Smooth muscle cell (in vitro differentiated cells): Measurements from ENCODE around the gene TRABD2B. TPM values are rescaled to one million over a fixed set of nuclear protein-coding genes. Genes with fewer than 3 reads are reported as not detected.

ENCODE experiments used
- DNase-seq: peaks from one replicate; lab custom pipeline; 2025; ENCODE audit not compliant: unreplicated experiment; lab: John Stamatoyannopoulos, UW
- H2AFZ ChIP-seq: fragments of 200-600 bp; sonication (generic); 2 replicates; pipeline ENCODE4 v1.6.0; 2016; ENCODE audit warnings: antibody characterized with exemption, low read depth, mild to moderate bottlenecking
- H3F3A ChIP-seq: fragments of 200-600 bp; sonication (generic); 2 replicates; pipeline ENCODE4 v1.6.0; 2017; ENCODE audit warnings: antibody characterized with exemption, low read depth
- H3K27ac ChIP-seq: fragments of 200-600 bp; sonication (generic); 2 replicates; pipeline ENCODE4 v1.5.1; 2016; ENCODE audit warnings: low read depth, mild to moderate bottlenecking
- H3K27me3 ChIP-seq: fragments of 200-600 bp; sonication (generic); 2 replicates; pipeline ENCODE4 v1.6.1; 2016; ENCODE audit warnings: low read depth, mild to moderate bottlenecking
- H3K36me3 ChIP-seq: fragments of 200-600 bp; sonication (generic); 2 replicates; pipeline ENCODE4 v1.5.1; 2016; ENCODE audit warnings: low read depth
- H3K4me1 ChIP-seq: fragments of 200-600 bp; sonication (generic); 2 replicates; pipeline ENCODE4 v1.5.1; 2016; ENCODE audit warnings: low read depth
- H3K4me2 ChIP-seq: fragments of 200-600 bp; sonication (generic); 2 replicates; pipeline ENCODE4 v1.6.0; 2016; ENCODE audit warnings: mild to moderate bottlenecking
- H3K4me3 ChIP-seq: fragments of 200-600 bp; sonication (generic); 2 replicates; pipeline ENCODE4 v1.5.1; 2016; ENCODE audit warnings: mild to moderate bottlenecking
- H3K79me2 ChIP-seq: fragments of 200-600 bp; sonication (generic); 2 replicates; pipeline ENCODE4 v1.6.0; 2016; ENCODE audit warnings: low read depth, mild to moderate bottlenecking
- H3K9ac ChIP-seq: fragments of 200-600 bp; sonication (generic); 2 replicates; pipeline ENCODE4 v1.6.0; 2016; ENCODE audit warnings: low read depth
- H3K9me3 ChIP-seq: fragments of 200-600 bp; sonication (generic); replicated peaks from 2 replicates; pipeline ENCODE4 v1.5.1; 2016; ENCODE audit warnings: low read depth
- H4K20me1 ChIP-seq: fragments of 200-600 bp; sonication (generic); 2 replicates; pipeline ENCODE4 v1.6.0; 2016; ENCODE audit warnings: low read depth
- CTCF ChIP-seq: fragments of 200-600 bp; sonication (generic); IDR thresholded peaks from 2 replicates; pipeline ENCODE4 v1.5.1; 2017; ENCODE audit warnings: borderline replicate concordance, mild to moderate bottlenecking, antibody characterized with exemption; ENCODE audit not compliant: insufficient read depth, poor library complexity, severe bottlenecking
- WGBS: methylation state at CpG from one replicate; pipeline ENCODE4 v1.1.7; 2016; ENCODE audit warnings: low lambda C conversion rate; 5-methylcytosine and 5-hydroxymethylcytosine counted together
- polyA plus RNA-seq: library from polyadenylated mRNA; unstranded; fragments of >200 nt; fragmentation: Nextera tagmentation; extraction: Ambion mirVana; gene quantifications from 2 replicates; pipeline ENCODE4 v1.2.1, GENCODE V29; 2016
- total RNA-seq: library from RNA; depleted of rRNA; stranded (reverse); fragments of >200 nt; gene quantifications from 2 replicates; pipeline ENCODE4 v1.2.3, GENCODE V29; 2014

The TRABD2B gene
- total and polyA plus RNA-seq, 2 experiments from 2014 or later: 0.94 to 4.9 TPM

- no peak overlapping the region for H2AFZ ChIP-seq
- H3K27ac ChIP-seq: no peak overlapping the region
- H3F3A ChIP-seq: no peaks in the 10 kb centered on the region
- H3K27me3 ChIP-seq: no peaks in the 10 kb centered on the region
- 95% methylated on average over 7 of the region's 7 CpGs for WGBS
- H3K4me1 ChIP-seq: no peaks in the 10 kb centered on the region
- peaks cover 9% of the 10 kb centered on the region for H3K79me2 ChIP-seq
- H3K4me2 ChIP-seq: no peak overlapping the region
- no peaks in the 10 kb centered on the region for H3K36me3 ChIP-seq
- no peak for TF ChIP-seq CTCF
- no peaks in the 10 kb centered on the region for H3K9me3 ChIP-seq
- no peak overlapping the region for H3K4me3 ChIP-seq
- peaks cover 63% of the 10 kb centered on the region for H4K20me1 ChIP-seq
- DNase-seq: no peak
- no peak overlapping the region for H3K9ac ChIP-seq
Measured at GRCh38 chr1:47967864-47968555, 29.2 kb downstream of the TRABD2B start.

GRCh38 chr1:47965816-47966215 is 31.4 kb downstream of the TRABD2B start:
- Histone ChIP-seq H3K9ac (no peak overlapping the region), H3K4me3 (no peak overlapping the region), H3K27ac (no peak overlapping the region), H3K27me3 (no peaks in the 10 kb centered on the region), H3K36me3 (no peaks in the 10 kb centered on the region), H3K79me2 (peaks cover 4% of the 10 kb centered on the region), H2AFZ (no peak overlapping the region), H3F3A (no peaks in the 10 kb centered on the region), H3K4me1 (no peaks in the 10 kb centered on the region), H3K9me3 (no peaks in the 10 kb centered on the region), H3K4me2 (no peak overlapping the region), H4K20me1 (peaks cover 49% of the 10 kb centered on the region)
- WGBS: 81% methylated on average over 4 of the region's 4 CpGs
- no peak for TF ChIP-seq CTCF
- no peak for DNase-seq

- H3K4me3 ChIP-seq: no peak overlapping the region
- no peak overlapping the region for H3K4me2 ChIP-seq
- H3K4me1 ChIP-seq: no peaks in the 10 kb centered on the region
- no peak overlapping the region for H3K9ac ChIP-seq
- no peaks in the 10 kb centered on the region for H3K9me3 ChIP-seq
- peaks cover 43% of the 10 kb centered on the region for H4K20me1 ChIP-seq
- H3K79me2 ChIP-seq: peaks cover 4% of the 10 kb centered on the region
- no peaks in the 10 kb centered on the region for H3K27me3 ChIP-seq
- no peak overlapping the region for H2AFZ ChIP-seq
- no peak for TF ChIP-seq CTCF
- H3K36me3 ChIP-seq: no peaks in the 10 kb centered on the region
- no peaks in the 10 kb centered on the region for H3F3A ChIP-seq
- H3K27ac ChIP-seq: no peak overlapping the region
- DNase-seq: no peak
- WGBS: 85% methylated on average over 5 of the region's 5 CpGs
Measured at GRCh38 chr1:47964636-47965035, 32.5 kb downstream of the TRABD2B start.

- no peak for TF ChIP-seq CTCF
- Histone ChIP-seq H3K9ac (no peak overlapping the region), H3F3A (no peaks in the 10 kb centered on the region), H3K27ac (no peak overlapping the region), H3K4me2 (no peak overlapping the region), H3K79me2 (peaks cover 4% of the 10 kb centered on the region), H3K36me3 (no peaks in the 10 kb centered on the region), H3K27me3 (no peaks in the 10 kb centered on the region), H4K20me1 (peaks cover 34% of the 10 kb centered on the region), H2AFZ (no peak overlapping the region), H3K9me3 (no peaks in the 10 kb centered on the region), H3K4me3 (no peak overlapping the region), H3K4me1 (no peaks in the 10 kb centered on the region)
- no peak for DNase-seq
- WGBS: 68% methylated on average over 13 of the region's 13 CpGs
Measured at GRCh38 chr1:47963568-47964358, 33.4 kb downstream of the TRABD2B start.
